GM12878 (cell line): ENCODE measurements around the gene CYB5R2.

Source experiments
- BCL11A ChIP-seq: IDR thresholded peaks from 2 replicates; pipeline ENCODE4 v1.6.1; 2011; ENCODE audit warnings: low read depth, low read length
- HDAC6 ChIP-seq: fragments of 200-600 bp; sonication (generic); IDR thresholded peaks from one replicate; pipeline ENCODE4 v1.8.0; 2017; ENCODE audit warnings: antibody characterized with exemption; ENCODE audit not compliant: unreplicated experiment
- NFXL1 ChIP-seq: fragments of 450-650 bp; IDR thresholded peaks from 2 replicates; pipeline ENCODE4 v1.6.1; 2017; ENCODE audit warnings: antibody characterized with exemption, mild to moderate bottlenecking, borderline replicate concordance
- POLR2A ChIP-seq: IDR thresholded peaks from 2 replicates; pipeline ENCODE4 v1.6.1; 2011; ENCODE audit warnings: low read depth, mild to moderate bottlenecking, low read length
- POLR2AphosphoS5 ChIP-seq: IDR thresholded peaks from 2 replicates; pipeline ENCODE4 v1.6.1; 2011; ENCODE audit warnings: mild to moderate bottlenecking, low read length, inconsistent platforms
- RAD51 ChIP-seq: fragments of 450-650 bp; IDR thresholded peaks from 2 replicates; pipeline ENCODE4 v1.6.1; 2016; ENCODE audit warnings: moderate library complexity, mild to moderate bottlenecking, inconsistent platforms
- TAF1 ChIP-seq: IDR thresholded peaks from 2 replicates; pipeline ENCODE4 v1.6.1; 2011; ENCODE audit warnings: mild to moderate bottlenecking, low read depth, low read length, borderline replicate concordance
- TCF12 ChIP-seq: IDR thresholded peaks from 2 replicates; pipeline ENCODE4 v1.6.1; 2011; ENCODE audit warnings: low read depth, mild to moderate bottlenecking, low read length
- TCF7 ChIP-seq: IDR thresholded peaks from 2 replicates; pipeline ENCODE4 v1.6.1; 2014; ENCODE audit warnings: antibody characterized with exemption, borderline replicate concordance
- USF1 ChIP-seq: IDR thresholded peaks from 2 replicates; pipeline ENCODE4 v1.6.1; 2011; ENCODE audit warnings: borderline replicate concordance, low read depth, mild to moderate bottlenecking, moderate library complexity, mixed read lengths, low read length; ENCODE audit not compliant: insufficient read depth; ENCODE audit errors: extremely low read length
- TF ChIP-seq, protein P1 (sequence below), 3 experiments: IDR thresholded peaks in 2 of 3; conservative IDR thresholded peaks in 1 of 3; 2 replicates each; pipeline ENCODE4 v1.5.1; 2011; ENCODE audit warnings: low read depth in 3 of 3, low read length in 3 of 3, mild to moderate bottlenecking in 3 of 3, control low read depth in 2 of 3, moderate library complexity in 2 of 3, inconsistent platforms in 1 of 3, mixed read lengths in 1 of 3; ENCODE audit not compliant: control insufficient read depth in 2 of 3, insufficient read depth in 1 of 3; ENCODE audit errors: extremely low read depth in 1 of 3

- TF ChIP-seq, protein P1, sequence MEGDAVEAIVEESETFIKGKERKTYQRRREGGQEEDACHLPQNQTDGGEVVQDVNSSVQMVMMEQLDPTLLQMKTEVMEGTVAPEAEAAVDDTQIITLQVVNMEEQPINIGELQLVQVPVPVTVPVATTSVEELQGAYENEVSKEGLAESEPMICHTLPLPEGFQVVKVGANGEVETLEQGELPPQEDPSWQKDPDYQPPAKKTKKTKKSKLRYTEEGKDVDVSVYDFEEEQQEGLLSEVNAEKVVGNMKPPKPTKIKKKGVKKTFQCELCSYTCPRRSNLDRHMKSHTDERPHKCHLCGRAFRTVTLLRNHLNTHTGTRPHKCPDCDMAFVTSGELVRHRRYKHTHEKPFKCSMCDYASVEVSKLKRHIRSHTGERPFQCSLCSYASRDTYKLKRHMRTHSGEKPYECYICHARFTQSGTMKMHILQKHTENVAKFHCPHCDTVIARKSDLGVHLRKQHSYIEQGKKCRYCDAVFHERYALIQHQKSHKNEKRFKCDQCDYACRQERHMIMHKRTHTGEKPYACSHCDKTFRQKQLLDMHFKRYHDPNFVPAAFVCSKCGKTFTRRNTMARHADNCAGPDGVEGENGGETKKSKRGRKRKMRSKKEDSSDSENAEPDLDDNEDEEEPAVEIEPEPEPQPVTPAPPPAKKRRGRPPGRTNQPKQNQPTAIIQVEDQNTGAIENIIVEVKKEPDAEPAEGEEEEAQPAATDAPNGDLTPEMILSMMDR (IDR thresholded peaks at IDR 0.05 in 2 of 3, conservative IDR thresholded peaks at IDR 0.05 in 1 of 3; ENCODE audit: control insufficient read depth in 2 of 3, extremely low read depth in 1 of 3, insufficient read depth in 1 of 3, low read depth in 3 of 3, low read length in 3 of 3): no peak
- TF ChIP-seq USF1 (no peak), POLR2A (no peak), TCF7 (no peak), TCF12 (no peak), BCL11A (no peak), POLR2AphosphoS5 (no peak), NFXL1 (no peak), RAD51 (no peak), HDAC6 (no peak), TAF1 (no peak)
These were observed 28.1 kb downstream of the CYB5R2 start for GRCh38 chr11:7645206-7645605.
